HepG2 (cell line): ENCODE measurements around the gene CMIP. TPM values are rescaled to one million over a fixed set of nuclear protein-coding genes. Genes with fewer than 3 reads are reported as not detected.
A peak's percentile ranks its signal among the peaks of the same experiment; 100 is the strongest.

Experiments used
- ATAC-seq: fragments of 200-7000 bp; cut with Tn5 transposase; 3 replicates; pipeline ENCODE4 v1.9.1; 2020; ENCODE audit warnings: mild to moderate bottlenecking, moderate library complexity
- BruUV-seq: library from RNA; stranded (reverse); fragments of 400-500 nt; replicated peaks from 2 replicates; lab custom pipeline; 2021; lab: Mats Ljungman, UMichigan
- CTCF ChIA-PET: fragments of 300-600 bp; formaldehyde crosslinking; extraction: SDS; loops from one replicate; lab custom pipeline; 2021; ENCODE audit warnings: low total read pairs, inconsistent platforms, low intra/inter-chr PET ratio; lab: Yijun Ruan, JAX
- POLR2A ChIA-PET: fragments of 350-600 bp; sonication (Branson Sonifier 250); formaldehyde crosslinking; loops from one replicate; lab custom pipeline; 2020; ENCODE audit warnings: antibody characterized with exemption, inconsistent platforms; lab: Yijun Ruan, JAX
- DNase-seq: peaks from one replicate; pipeline ENCODE4 v3.0.0-alpha.2; 2015; ENCODE audit warnings: low spot score
- FAIRE-seq: peaks from 3 replicates; lab custom pipeline; 2011; peaks lifted over from hg19 to GRCh38; lab: Jason Lieb, UNC
- H2AFZ ChIP-seq: one replicate; pipeline ENCODE4 v1.6.1; 2011; ENCODE audit warnings: low read length, inconsistent platforms
- H3K27ac ChIP-seq: fragments of 300-600 bp; 3 replicates; pipeline ENCODE4 v1.8.0; 2011; ENCODE audit warnings: mixed run types, mild to moderate bottlenecking, mixed read lengths, low read length, inconsistent platforms; ENCODE audit not compliant: insufficient read depth; ENCODE audit errors: extremely low read length
- H3K27me3 ChIP-seq, 2 experiments: fragments of 200-600 bp in 1 of 2; 2 replicates in 1 of 2; 3 replicates in 1 of 2; pipeline versions ENCODE4 v1.6.0 to v1.8.0; 2011; ENCODE audit warnings: low read length in 2 of 2, mild to moderate bottlenecking in 2 of 2, moderate library complexity in 2 of 2, inconsistent platforms in 1 of 2; ENCODE audit not compliant: insufficient read depth in 2 of 2, control insufficient read depth in 1 of 2
- H3K36me3 ChIP-seq, 2 experiments: fragments of 200-600 bp in 1 of 2; replicated peaks in 1 of 2; 2 replicates in 1 of 2; 3 replicates in 1 of 2; pipeline versions ENCODE4 v1.5.1 to v1.8.0; 2011; ENCODE audit warnings: low read length in 2 of 2, inconsistent platforms in 1 of 2; ENCODE audit not compliant: insufficient read depth in 2 of 2, control insufficient read depth in 1 of 2
- H3K4me1 ChIP-seq: 2 replicates; pipeline ENCODE4 v1.5.1; 2012; ENCODE audit warnings: low read length, inconsistent platforms; ENCODE audit not compliant: insufficient read depth
- H3K4me2 ChIP-seq: 2 replicates; pipeline ENCODE4 v1.6.0; 2011; ENCODE audit warnings: low read depth, low read length, inconsistent platforms
- H3K4me3 ChIP-seq, 3 experiments: fragments of 200-600 bp in 1 of 3; sonication (generic), shearing (Covaris generic) in 1 of 3; replicated peaks in 1 of 3; 2 replicates each; pipeline ENCODE4 v1.5.1; 2011 to 2016; ENCODE audit warnings: low read length in 3 of 3, inconsistent platforms in 2 of 3, low read depth in 2 of 3, mild to moderate bottlenecking in 2 of 3, control low read depth in 1 of 3, mixed read lengths in 1 of 3; ENCODE audit not compliant: insufficient read depth in 1 of 3
- H3K79me2 ChIP-seq: one replicate; pipeline ENCODE4 v1.6.1; 2011; ENCODE audit warnings: low read length, inconsistent platforms; ENCODE audit not compliant: insufficient read depth
- H3K9ac ChIP-seq: 2 replicates; pipeline ENCODE4 v1.6.0; 2011; ENCODE audit warnings: mild to moderate bottlenecking, low read depth, low read length, inconsistent platforms; ENCODE audit not compliant: insufficient read depth
- H3K9me3 ChIP-seq: 2 replicates; pipeline ENCODE4 v1.5.1; 2012; ENCODE audit warnings: mild to moderate bottlenecking, low read length
- H4K20me1 ChIP-seq: 2 replicates; pipeline ENCODE4 v1.6.0; 2011; ENCODE audit warnings: inconsistent platforms, mild to moderate bottlenecking, low read length, moderate library complexity; ENCODE audit not compliant: insufficient read depth
- KLF12 ChIP-seq: sonication (generic); formaldehyde crosslinking; IDR thresholded peaks from 2 replicates; pipeline ENCODE4 v1.4.0; 2020; ENCODE audit warnings: missing genetic modification reagents, borderline replicate concordance
- LCORL ChIP-seq, 2 experiments: fragments of 450-650 bp in 1 of 2; sonication (generic) in 1 of 2; formaldehyde crosslinking in 1 of 2; IDR thresholded peaks; 2 replicates each; pipeline versions ENCODE4 v1.5.0 to v1.6.1; 2017 to 2020; ENCODE audit warnings: antibody characterized with exemption in 1 of 2, missing genetic modification reagents in 1 of 2
- MAFF ChIP-seq: IDR thresholded peaks from 2 replicates; pipeline ENCODE4 v1.6.1; 2011; ENCODE audit warnings: low read depth, low read length, improper control_type of control experiment
- NFE2 ChIP-seq: sonication (generic); formaldehyde crosslinking; IDR thresholded peaks from 2 replicates; pipeline ENCODE4 v1.4.0; 2020; ENCODE audit warnings: missing genetic modification reagents
- NFE2L2 ChIP-seq: fragments of 150-350 bp; IDR thresholded peaks from 2 replicates; pipeline ENCODE4 v1.6.1; 2014; ENCODE audit warnings: low read length
- NR2F1 ChIP-seq, 2 experiments: fragments of 450-650 bp in 1 of 2; formaldehyde crosslinking in 1 of 2; IDR thresholded peaks; 2 replicates each; pipeline versions ENCODE4 v1.5.0 to v1.6.1; 2016 to 2020; ENCODE audit warnings: mild to moderate bottlenecking in 1 of 2, missing compliant biosample characterization in 1 of 2, missing genetic modification reagents in 1 of 2, moderate library complexity in 1 of 2
- PCBP2 ChIP-seq: fragments of 200-400 bp; formaldehyde crosslinking; optimal IDR thresholded peaks from 2 replicates; pipeline ENCODE3; 2018; ENCODE audit warnings: low read length, low read depth; ENCODE audit not compliant: poor library complexity, severe bottlenecking
- PHF20 ChIP-seq: sonication (generic); formaldehyde crosslinking; IDR thresholded peaks from 2 replicates; pipeline ENCODE4 v1.5.0; 2020; ENCODE audit warnings: mild to moderate bottlenecking, missing genetic modification reagents
- RBAK ChIP-seq: sonication (generic); formaldehyde crosslinking; IDR thresholded peaks from 2 replicates; pipeline ENCODE4 v1.5.1; 2020; ENCODE audit warnings: mild to moderate bottlenecking, missing genetic modification reagents
- REL ChIP-seq: sonication (generic); formaldehyde crosslinking; conservative IDR thresholded peaks from 2 replicates; pipeline ENCODE4 v1.8.0; 2022; ENCODE audit warnings: mild to moderate bottlenecking, missing genetic modification reagents, moderate library complexity
- RFXANK ChIP-seq: IDR thresholded peaks from 2 replicates; pipeline ENCODE4 v1.6.1; 2016
- SMYD3 ChIP-seq: sonication (generic); formaldehyde crosslinking; IDR thresholded peaks from 2 replicates; pipeline ENCODE4 v1.8.1; 2023; ENCODE audit warnings: mild to moderate bottlenecking, missing genetic modification reagents
- THYN1 ChIP-seq: sonication (generic); formaldehyde crosslinking; IDR thresholded peaks from 2 replicates; pipeline ENCODE4 v1.8.1; 2023; ENCODE audit warnings: low read depth, mild to moderate bottlenecking, moderate library complexity, missing genetic modification reagents, borderline replicate concordance
- TSC22D2 ChIP-seq: sonication (generic); formaldehyde crosslinking; IDR thresholded peaks from 2 replicates; pipeline ENCODE4 v1.5.1; 2020; ENCODE audit warnings: missing genetic modification reagents, mild to moderate bottlenecking, borderline replicate concordance
- ZNF10 ChIP-seq: sonication (generic); formaldehyde crosslinking; IDR thresholded peaks from 2 replicates; pipeline ENCODE4 v1.4.0; 2020; ENCODE audit warnings: mild to moderate bottlenecking, low read depth, missing genetic modification reagents, borderline replicate concordance
- ZNF383 ChIP-seq: sonication (generic); formaldehyde crosslinking; IDR thresholded peaks from 2 replicates; pipeline ENCODE4 v1.4.0; 2020; ENCODE audit warnings: missing genetic modification reagents, mild to moderate bottlenecking, borderline replicate concordance
- ZNF530 ChIP-seq: sonication (generic); formaldehyde crosslinking; IDR thresholded peaks from 2 replicates; pipeline ENCODE4 v1.5.0; 2020; ENCODE audit warnings: low read depth, mild to moderate bottlenecking, missing genetic modification reagents
- WGBS: methylation state at CpG from one replicate; pipeline ENCODE4 v1.1.6; 2017; ENCODE audit warnings: low lambda C conversion rate; 5-methylcytosine and 5-hydroxymethylcytosine counted together
- in situ Hi-C: cut with HindIII; loops from 2 replicates; pipeline ENCODE4 v1.10.0; 2017; ENCODE audit warnings: low pct_unique_long_range_greater_than_20kb; ENCODE audit not compliant: extremely low pct_ligation_motif_present
- intact Hi-C: fragments of 100-400 bp; cut with micrococcal nuclease; formaldehyde crosslinking; loops from one replicate; pipeline ENCODE4 v1.10.0; 2022; ENCODE audit not compliant: unreplicated experiment
- polyA plus RNA-seq, 8 experiments: library from polyadenylated mRNA; depleted of rRNA in 3 of 8; stranded (reverse) in 7 of 8; unstranded in 1 of 8; fragments of >200 nt; fragmentation: Illumina TruSeq in 4 of 8; extraction: Trizol in 4 of 8; gene quantifications; 2 replicates each; pipeline versions ENCODE4 v1.2.1 to v1.2.3, GENCODE V29; 2011 to 2016; ENCODE audit warnings: low read depth in 4 of 8, missing spikeins in 1 of 8, mixed read lengths in 1 of 8; ENCODE audit not compliant: insufficient read depth in 1 of 8
- total RNA-seq, 5 experiments: library from RNA; depleted of rRNA; stranded (reverse); fragments of >200 nt; fragmentation: Illumina TruSeq; extraction: Trizol; gene quantifications; 2 replicates each; pipeline ENCODE4 v1.2.3, GENCODE V29; 2016; ENCODE audit warnings: low read depth in 1 of 5
- TF ChIP-seq, protein P1 (sequence below): IDR thresholded peaks from 2 replicates; pipeline ENCODE4 v1.6.1; 2016; ENCODE audit warnings: missing compliant biosample characterization, missing genetic modification reagents, borderline replicate concordance
- TF ChIP-seq, protein P2 (sequence below): sonication (generic); formaldehyde crosslinking; IDR thresholded peaks from 2 replicates; pipeline ENCODE4 v1.5.0; 2020; ENCODE audit warnings: missing genetic modification reagents
- TF ChIP-seq, protein P3 (sequence below): IDR thresholded peaks from 2 replicates; pipeline ENCODE4 v1.4.0; 2020; ENCODE audit warnings: mild to moderate bottlenecking, missing genetic modification reagents

Gene CMIP
- total and polyA plus RNA-seq, 2 of the 13 experiments (the other 11 are each of a cell fraction or from before 2014, with no cell fraction given), result 10.9 to 18.1 TPM

DNA sequence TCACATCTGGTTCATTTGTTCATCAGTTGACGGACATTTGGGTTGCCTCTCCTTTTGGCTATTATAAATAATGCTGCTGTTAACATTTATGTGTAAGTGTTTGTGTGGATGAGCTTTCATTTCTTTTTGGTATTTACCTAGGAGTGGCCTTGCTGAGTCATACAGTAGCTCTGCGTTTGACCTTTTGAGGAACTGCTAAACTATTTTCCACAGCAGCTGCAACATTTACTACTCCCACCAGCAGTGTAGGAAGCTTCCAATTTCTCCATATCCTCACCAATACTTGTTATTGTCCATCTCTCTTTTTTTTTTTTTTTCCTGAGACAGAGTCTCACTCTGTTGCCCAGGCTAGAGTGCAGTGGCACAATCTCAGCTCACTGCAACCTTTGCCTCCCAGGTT lies 313.8 kb downstream of the CMIP start:
- Histone ChIP-seq H3K9ac (no peak overlapping the region), H3K27ac (no peak overlapping the region), H3K9me3 (no peaks in the 10 kb centered on the region), H3K4me2 (no peak overlapping the region; the same call in 1 of the 2 replicates), H3K36me3 (no peaks in the 10 kb centered on the region), H3K27me3 (peaks cover 0 to 21% of the 10 kb centered on the region in 2 experiments; a peak in 3 of 5 replicates), H3K4me3 (no peak overlapping the region), H2AFZ (no peak overlapping the region), H4K20me1 (no peaks in the 10 kb centered on the region), H3K79me2 (no peaks in the 10 kb centered on the region), H3K4me1 (peaks cover 19% of the 10 kb centered on the region)
- ATAC-seq, result no peak
- intact Hi-C loops, result no loop called here
- peak; percentile 66 for DNase-seq
- POLR2A ChIA-PET, result no interaction called here
- BruUV-seq, result no TSS peak
- CTCF ChIA-PET, result no interaction called here
- FAIRE-seq, result peak; percentile 52
- WGBS, result 1% methylated on average over 2 of the region's 2 CpGs
- in situ Hi-C loops, result no loop called here
- TF ChIP-seq KLF12 (no peak), MAFF (peak; percentile 51), ZNF10 (no peak), RBAK (CRISPR knock-in tag) (no peak), PHF20 (CRISPR knock-in tag) (no peak), TSC22D2 (CRISPR knock-in tag) (no peak), NFE2 (CRISPR knock-in tag) (peak; percentile 30; the same call in 1 of the 2 replicates), SMYD3 (CRISPR knock-in tag) (no peak), THYN1 (CRISPR knock-in tag) (no peak), RFXANK (CRISPR knock-in tag) (no peak), LCORL (IDR thresholded peaks at IDR 0.05) (no peak), LCORL (CRISPR knock-in tag; IDR thresholded peaks at IDR 0.05) (no peak), PCBP2 (no peak), REL (CRISPR knock-in tag) (no peak), NR2F1 (CRISPR knock-in tag; IDR thresholded peaks at IDR 0.05) (peak; percentile 28 to 65; a peak in 2 of 4 replicates), NFE2L2 (peak; percentile 82), ZNF530 (CRISPR knock-in tag) (no peak), ZNF383 (CRISPR knock-in tag) (no peak)
- TF ChIP-seq, protein P1, sequence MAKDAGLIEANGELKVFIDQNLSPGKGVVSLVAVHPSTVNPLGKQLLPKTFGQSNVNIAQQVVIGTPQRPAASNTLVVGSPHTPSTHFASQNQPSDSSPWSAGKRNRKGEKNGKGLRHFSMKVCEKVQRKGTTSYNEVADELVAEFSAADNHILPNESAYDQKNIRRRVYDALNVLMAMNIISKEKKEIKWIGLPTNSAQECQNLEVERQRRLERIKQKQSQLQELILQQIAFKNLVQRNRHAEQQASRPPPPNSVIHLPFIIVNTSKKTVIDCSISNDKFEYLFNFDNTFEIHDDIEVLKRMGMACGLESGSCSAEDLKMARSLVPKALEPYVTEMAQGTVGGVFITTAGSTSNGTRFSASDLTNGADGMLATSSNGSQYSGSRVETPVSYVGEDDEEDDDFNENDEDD (CRISPR knock-in tag), result no peak
- TF ChIP-seq, protein P2, sequence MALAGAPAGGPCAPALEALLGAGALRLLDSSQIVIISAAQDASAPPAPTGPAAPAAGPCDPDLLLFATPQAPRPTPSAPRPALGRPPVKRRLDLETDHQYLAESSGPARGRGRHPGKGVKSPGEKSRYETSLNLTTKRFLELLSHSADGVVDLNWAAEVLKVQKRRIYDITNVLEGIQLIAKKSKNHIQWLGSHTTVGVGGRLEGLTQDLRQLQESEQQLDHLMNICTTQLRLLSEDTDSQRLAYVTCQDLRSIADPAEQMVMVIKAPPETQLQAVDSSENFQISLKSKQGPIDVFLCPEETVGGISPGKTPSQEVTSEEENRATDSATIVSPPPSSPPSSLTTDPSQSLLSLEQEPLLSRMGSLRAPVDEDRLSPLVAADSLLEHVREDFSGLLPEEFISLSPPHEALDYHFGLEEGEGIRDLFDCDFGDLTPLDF (CRISPR knock-in tag), result no peak
- TF ChIP-seq, protein P3, sequence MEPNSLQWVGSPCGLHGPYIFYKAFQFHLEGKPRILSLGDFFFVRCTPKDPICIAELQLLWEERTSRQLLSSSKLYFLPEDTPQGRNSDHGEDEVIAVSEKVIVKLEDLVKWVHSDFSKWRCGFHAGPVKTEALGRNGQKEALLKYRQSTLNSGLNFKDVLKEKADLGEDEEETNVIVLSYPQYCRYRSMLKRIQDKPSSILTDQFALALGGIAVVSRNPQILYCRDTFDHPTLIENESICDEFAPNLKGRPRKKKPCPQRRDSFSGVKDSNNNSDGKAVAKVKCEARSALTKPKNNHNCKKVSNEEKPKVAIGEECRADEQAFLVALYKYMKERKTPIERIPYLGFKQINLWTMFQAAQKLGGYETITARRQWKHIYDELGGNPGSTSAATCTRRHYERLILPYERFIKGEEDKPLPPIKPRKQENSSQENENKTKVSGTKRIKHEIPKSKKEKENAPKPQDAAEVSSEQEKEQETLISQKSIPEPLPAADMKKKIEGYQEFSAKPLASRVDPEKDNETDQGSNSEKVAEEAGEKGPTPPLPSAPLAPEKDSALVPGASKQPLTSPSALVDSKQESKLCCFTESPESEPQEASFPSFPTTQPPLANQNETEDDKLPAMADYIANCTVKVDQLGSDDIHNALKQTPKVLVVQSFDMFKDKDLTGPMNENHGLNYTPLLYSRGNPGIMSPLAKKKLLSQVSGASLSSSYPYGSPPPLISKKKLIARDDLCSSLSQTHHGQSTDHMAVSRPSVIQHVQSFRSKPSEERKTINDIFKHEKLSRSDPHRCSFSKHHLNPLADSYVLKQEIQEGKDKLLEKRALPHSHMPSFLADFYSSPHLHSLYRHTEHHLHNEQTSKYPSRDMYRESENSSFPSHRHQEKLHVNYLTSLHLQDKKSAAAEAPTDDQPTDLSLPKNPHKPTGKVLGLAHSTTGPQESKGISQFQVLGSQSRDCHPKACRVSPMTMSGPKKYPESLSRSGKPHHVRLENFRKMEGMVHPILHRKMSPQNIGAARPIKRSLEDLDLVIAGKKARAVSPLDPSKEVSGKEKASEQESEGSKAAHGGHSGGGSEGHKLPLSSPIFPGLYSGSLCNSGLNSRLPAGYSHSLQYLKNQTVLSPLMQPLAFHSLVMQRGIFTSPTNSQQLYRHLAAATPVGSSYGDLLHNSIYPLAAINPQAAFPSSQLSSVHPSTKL (CRISPR knock-in tag), result peak; percentile 78
